Skeletal muscle satellite cell (primary cell): ENCODE measurements around the gene ARHGEF5.
"Not testable (repeated sequence)": the region's sequence is repeated elsewhere in the genome, so short reads cannot be mapped to it uniquely, and the experiment has no call there.

Source experiments
- H3K27me3 ChIP-seq: 2 replicates; pipeline ENCODE4 v1.7.0; 2013; ENCODE audit warnings: low read length; ENCODE audit not compliant: control insufficient read depth, insufficient read depth
- H3K36me3 ChIP-seq: 2 replicates; pipeline ENCODE4 v1.7.0; 2013; ENCODE audit warnings: mild to moderate bottlenecking, control low read depth, low read length; ENCODE audit not compliant: insufficient read depth
- H3K4me1 ChIP-seq: 2 replicates; pipeline ENCODE4 v1.7.0; 2013; ENCODE audit warnings: low read length; ENCODE audit not compliant: control insufficient read depth, insufficient read depth
- H3K4me2 ChIP-seq: 2 replicates; pipeline ENCODE4 v1.7.0; 2013; ENCODE audit warnings: mild to moderate bottlenecking, low read length
- H3K4me3 ChIP-seq: 2 replicates; pipeline ENCODE4 v1.7.0; 2013; ENCODE audit warnings: low read length
- H3K9ac ChIP-seq: 2 replicates; pipeline ENCODE4 v1.7.0; 2013; ENCODE audit warnings: mild to moderate bottlenecking, low read depth, low read length, moderate library complexity
- H3K9me3 ChIP-seq: replicated peaks from 2 replicates; pipeline ENCODE4 v1.7.0; 2013; ENCODE audit warnings: mild to moderate bottlenecking, control low read depth, low read length

The ARHGEF5 gene

DNA sequence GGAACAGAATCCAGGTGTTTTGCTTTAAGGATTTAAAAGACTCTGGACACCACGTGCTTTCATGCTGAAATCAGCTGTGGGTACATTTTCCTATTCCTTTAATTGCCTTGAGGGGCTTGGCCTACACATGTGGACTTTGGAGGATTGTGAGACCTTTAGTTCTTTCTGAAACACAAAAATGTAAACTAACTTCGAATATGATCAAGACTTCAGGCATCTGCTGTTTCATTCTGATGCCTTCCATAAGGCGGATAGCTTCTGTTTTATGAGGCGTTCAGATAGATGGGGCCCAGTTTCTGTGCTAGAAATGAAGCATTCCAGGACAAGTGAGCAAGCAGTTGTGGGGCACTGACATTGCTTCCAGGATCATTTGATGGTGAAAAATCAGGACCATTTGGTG is 49.7 kb downstream of the ARHGEF5 start:
- no peak overlapping the region for H3K4me2 ChIP-seq
- no peaks in the 10 kb centered on the region for H3K9me3 ChIP-seq
- no peak overlapping the region for H3K9ac ChIP-seq
- H3K4me3 ChIP-seq = no peak overlapping the region
- H3K36me3 ChIP-seq = no peaks in the 10 kb centered on the region
- no peaks in the 10 kb centered on the region for H3K4me1 ChIP-seq
- H3K27me3 ChIP-seq = peaks cover 2% of the 10 kb centered on the region

GRCh38 chr7:144407266-144407931 is 52.2 kb downstream of the ARHGEF5 start:
- Histone ChIP-seq H3K9me3 (no peaks in the 10 kb centered on the region), H3K4me3 (no peak overlapping the region), H3K4me1 (no peaks in the 10 kb centered on the region), H3K27me3 (peaks cover 3% of the 10 kb centered on the region), H3K4me2 (no peak overlapping the region), H3K36me3 (no peaks in the 10 kb centered on the region), H3K9ac (no peak overlapping the region)

- Histone ChIP-seq H3K36me3 (no peaks in the 10 kb centered on the region), H3K4me2 (no peak overlapping the region), H3K9me3 (no peaks in the 10 kb centered on the region), H3K4me1 (no peaks in the 10 kb centered on the region), H3K9ac (no peak overlapping the region), H3K4me3 (no peak overlapping the region), H3K27me3 (peaks cover 3% of the 10 kb centered on the region)
Measured at GRCh38 chr7:144408121-144408520, 52.9 kb downstream of the ARHGEF5 start.

DNA sequence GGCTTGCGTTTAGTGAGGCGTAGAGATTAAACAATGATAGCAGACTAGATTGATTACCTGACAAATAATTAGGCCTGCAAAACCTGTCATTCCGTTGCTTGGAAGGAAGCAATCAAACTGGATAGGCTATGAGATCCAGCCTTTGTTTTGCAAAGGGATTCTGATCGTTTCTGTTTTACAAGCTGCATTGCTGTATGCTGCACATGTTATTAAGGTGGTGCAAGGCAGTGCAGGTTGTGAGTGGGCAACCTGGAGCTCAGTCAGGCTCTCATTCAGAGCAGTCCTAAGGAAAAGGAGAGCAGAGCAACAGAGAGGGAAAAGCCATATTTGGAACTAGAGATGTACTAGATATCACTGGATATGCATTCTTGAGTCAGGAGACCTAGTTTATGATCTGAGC is 55.2 kb downstream of the ARHGEF5 start:
- Histone ChIP-seq H3K36me3 (no peaks in the 10 kb centered on the region), H3K27me3 (peaks cover 3% of the 10 kb centered on the region), H3K4me2 (no peak overlapping the region), H3K9ac (no peak overlapping the region), H3K4me3 (no peak overlapping the region), H3K4me1 (no peaks in the 10 kb centered on the region), H3K9me3 (no peaks in the 10 kb centered on the region)

- no peak overlapping the region for H3K4me3 ChIP-seq
- H3K36me3 ChIP-seq = no peaks in the 10 kb centered on the region
- no peaks in the 10 kb centered on the region for H3K4me1 ChIP-seq
- H3K9ac ChIP-seq = no peak overlapping the region
- H3K27me3 ChIP-seq = peaks cover 2% of the 10 kb centered on the region
- H3K4me2 ChIP-seq = no peak overlapping the region
- H3K9me3 ChIP-seq = no peaks in the 10 kb centered on the region
Measured at GRCh38 chr7:144414815-144415214, 59.6 kb downstream of the ARHGEF5 start.

DNA sequence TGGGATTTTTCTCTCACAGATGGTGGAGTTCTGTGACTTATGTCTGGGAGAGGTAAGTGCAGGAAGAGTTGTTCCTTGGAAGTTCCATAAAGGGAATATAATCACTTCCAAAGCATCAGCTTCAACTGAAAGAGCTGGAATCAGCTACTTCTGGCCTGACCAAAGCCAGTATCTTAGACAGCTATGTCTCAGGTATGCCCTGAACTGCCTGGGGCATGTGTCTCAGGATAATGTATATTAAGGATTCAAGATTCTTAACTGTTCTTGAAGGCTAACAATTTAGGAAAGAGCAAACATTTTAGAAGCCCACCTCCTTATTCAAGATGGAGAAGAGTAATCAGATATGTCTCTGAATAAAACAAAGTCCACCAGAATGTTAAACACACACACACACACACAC is 60.7 kb downstream of the ARHGEF5 start:
- Histone ChIP-seq H3K4me1 (no peaks in the 10 kb centered on the region), H3K4me2 (no peak overlapping the region), H3K4me3 (no peak overlapping the region), H3K27me3 (no peaks in the 10 kb centered on the region), H3K9me3 (no peaks in the 10 kb centered on the region), H3K9ac (no peak overlapping the region), H3K36me3 (no peaks in the 10 kb centered on the region)

DNA sequence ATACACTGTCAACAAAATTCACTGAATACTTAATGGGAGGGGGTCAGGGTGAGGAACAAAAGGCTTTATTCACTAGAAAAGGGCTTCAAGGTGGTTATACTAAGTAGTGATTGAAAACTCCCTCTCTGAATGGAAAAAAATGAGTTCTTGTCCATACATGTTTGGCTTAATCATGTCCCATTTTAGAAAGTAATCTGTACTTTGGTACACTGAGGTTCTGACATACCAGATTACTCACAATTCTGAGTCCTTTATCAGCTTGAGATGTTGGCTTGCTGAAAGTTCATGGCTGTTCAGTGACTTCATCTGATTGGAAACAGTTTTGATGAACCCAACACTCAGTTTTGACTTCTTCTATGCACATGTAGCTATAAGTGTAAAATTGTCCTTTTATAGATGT is 61.1 kb downstream of the ARHGEF5 start:
- Histone ChIP-seq H3K27me3 (no peaks in the 10 kb centered on the region), H3K4me2 (no peak overlapping the region), H3K9me3 (no peaks in the 10 kb centered on the region), H3K36me3 (no peaks in the 10 kb centered on the region), H3K9ac (no peak overlapping the region), H3K4me3 (no peak overlapping the region), H3K4me1 (no peaks in the 10 kb centered on the region)

DNA sequence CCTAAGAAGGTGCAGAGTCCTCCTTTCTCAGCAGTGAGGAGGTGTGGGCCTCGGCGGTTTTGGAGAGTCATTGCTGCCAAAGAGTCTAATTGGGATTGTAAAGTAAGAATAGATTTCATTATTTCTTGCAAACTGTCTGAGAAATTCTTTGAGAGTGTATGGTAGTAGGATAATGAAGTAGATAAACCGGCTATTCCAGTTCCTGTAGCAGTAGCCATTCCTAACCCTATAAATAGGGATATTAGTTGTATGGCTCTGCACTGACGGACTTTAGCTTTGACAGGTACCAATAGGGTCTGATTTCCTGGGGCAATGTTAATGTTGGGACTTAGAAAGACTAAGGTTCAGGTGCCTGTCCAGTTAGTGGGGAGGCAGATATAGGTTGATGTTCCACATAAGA is 63.7 kb downstream of the ARHGEF5 start:
- not testable (repeated sequence) for H3K4me2 ChIP-seq, H3K9ac ChIP-seq, H3K9me3 ChIP-seq, H3K36me3 ChIP-seq, H3K4me1 ChIP-seq, H3K27me3 ChIP-seq, H3K4me3 ChIP-seq

- H3K27me3 ChIP-seq, H3K4me1 ChIP-seq, H3K9me3 ChIP-seq, H3K4me2 ChIP-seq, H3K9ac ChIP-seq, H3K36me3 ChIP-seq, H3K4me3 ChIP-seq: not testable (repeated sequence)
Measured at GRCh38 chr7:144427539-144427938, 72.3 kb downstream of the ARHGEF5 start.

DNA sequence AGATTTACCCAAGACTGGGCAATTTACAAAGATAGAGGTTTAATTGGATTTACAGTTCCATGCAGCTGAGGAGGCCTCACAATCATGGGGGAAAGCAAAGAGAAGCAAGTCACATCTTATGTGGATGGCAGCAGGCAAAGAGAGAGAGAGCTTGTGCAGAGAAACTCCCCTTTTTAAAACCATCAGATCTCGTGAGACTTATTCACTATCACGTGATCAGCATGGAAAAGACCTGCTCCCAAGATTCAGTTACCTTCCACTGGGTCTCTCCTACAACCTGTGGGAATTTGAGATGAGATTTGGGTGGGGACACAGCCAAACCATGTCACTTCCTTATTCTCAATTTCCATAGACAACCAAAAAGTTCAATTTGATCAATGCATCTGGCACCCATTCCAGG is 73.2 kb downstream of the ARHGEF5 start:
- no peaks in the 10 kb centered on the region for H3K9me3 ChIP-seq

More for the DNA sequence above, 73.2 kb downstream of the ARHGEF5 start:
- no peak overlapping the region for H3K4me3 ChIP-seq
- no peaks in the 10 kb centered on the region for H3K27me3 ChIP-seq
- no peak overlapping the region for H3K4me2 ChIP-seq
- no peaks in the 10 kb centered on the region for H3K36me3 ChIP-seq
- no peak overlapping the region for H3K9ac ChIP-seq
- no peaks in the 10 kb centered on the region for H3K4me1 ChIP-seq
